Activated CD4-positive, alpha-beta T cell treated with anti-CD3 and anti-CD28 coated beads for 36 hours (primary cell): ENCODE data around the gene ITGBL1. TPM values are rescaled to one million over a fixed set of nuclear protein-coding genes. Genes with fewer than 3 reads are reported as not detected.
"Not testable (repeated sequence)": the region's sequence is repeated elsewhere in the genome, so short reads cannot be mapped to it uniquely, and the experiment has no call there.

Source experiments
- ATAC-seq: fragments of 200-7000 bp; cut with Tn5 transposase; one replicate; pipeline ENCODE4 v1.10.0; 2021; ENCODE audit warnings: mild to moderate bottlenecking, moderate library complexity
- CTCF ChIA-PET: fragments of 350-600 bp; sonication (Branson Sonifier 250); formaldehyde crosslinking; loops from one replicate; lab custom pipeline; 2021; ENCODE audit warnings: antibody characterized with exemption; lab: Charles Lee
- POLR2A ChIA-PET: fragments of 350-600 bp; sonication (Branson Sonifier 250); formaldehyde crosslinking; loops from one replicate; lab custom pipeline; 2021; ENCODE audit warnings: antibody characterized with exemption, inconsistent platforms; lab: Charles Lee
- DNase-seq: peaks from one replicate; pipeline ENCODE4 v3.0.0-alpha.2; 2020
- H3K27ac Mint-ChIP-seq: one replicate; pipeline ENCODE4 v1.8.0; 2021; ENCODE audit warnings: mixed read lengths
- H3K27me3 Mint-ChIP-seq: one replicate; pipeline ENCODE4 v1.8.0; 2021; ENCODE audit warnings: mixed read lengths
- H3K36me3 Mint-ChIP-seq: one replicate; pipeline ENCODE4 v1.8.0; 2021; ENCODE audit warnings: low read depth, mixed read lengths
- H3K4me1 Mint-ChIP-seq: one replicate; pipeline ENCODE4 v1.8.0; 2021; ENCODE audit warnings: mixed read lengths
- H3K4me3 Mint-ChIP-seq: one replicate; pipeline ENCODE4 v1.8.0; 2021; ENCODE audit warnings: mild to moderate bottlenecking, moderate library complexity, mixed read lengths
- H3K9me3 Mint-ChIP-seq: one replicate; pipeline ENCODE4 v1.8.0; 2021; ENCODE audit warnings: low read depth, mixed read lengths
- intact Hi-C, 2 experiments: fragments of 100-400 bp; cut with DNase I in 1 of 2; cut with micrococcal nuclease in 1 of 2; formaldehyde crosslinking; loops; one replicate each; pipeline versions ENCODE4 v1.14.2 to v1.15.1; 2022 to 2024; cut with DNase I, micrococcal nuclease
- total RNA-seq, 2 experiments: library from RNA; stranded (reverse); gene quantifications; one replicate each; pipeline ENCODE4 v1.2.3, GENCODE V29; 2021

ITGBL1 gene
- total RNA-seq, 2 experiments from 2014 or later = not detected

DNA sequence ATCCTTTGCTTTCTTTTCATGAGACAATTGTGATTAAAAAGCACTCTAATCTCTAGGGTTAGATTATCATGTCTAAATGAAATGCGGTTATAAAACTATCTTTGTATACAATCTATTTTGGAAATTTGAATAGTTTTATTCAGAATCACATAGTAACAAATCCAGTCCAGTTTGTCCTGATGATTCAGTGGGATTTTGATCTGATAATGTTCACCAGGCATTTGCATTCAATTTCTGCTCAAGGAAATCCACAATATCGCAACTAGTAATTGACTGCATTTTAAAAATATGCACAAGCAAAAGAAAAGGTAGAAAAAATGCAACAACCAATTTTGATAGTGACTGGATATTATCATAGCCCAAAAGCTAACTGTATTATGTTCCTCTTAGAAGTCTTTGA is 63.8 kb downstream of the ITGBL1 start:
- ChIA-PET CTCF (interaction anchor here (1.2 kb wide), 1 partner anchor 241 kb away, joined by 4 read pairs; no protein-coding TSS in a partner anchor), POLR2A (no interaction called here)
- peaks cover 9% of the 10 kb centered on the region for H3K4me1 Mint-ChIP-seq
- H3K27me3 Mint-ChIP-seq = peaks cover 4% of the 10 kb centered on the region
- H3K36me3 Mint-ChIP-seq = no peaks in the 10 kb centered on the region
- H3K9me3 Mint-ChIP-seq = no peaks in the 10 kb centered on the region
- H3K4me3 Mint-ChIP-seq = no peak overlapping the region
- no peak for DNase-seq
- no peak overlapping the region for H3K27ac Mint-ChIP-seq
- intact Hi-C loops = loop anchor here in 1 of 2 experiments (10.0 kb wide), 2 partner anchors 399 to 429 kb away; no protein-coding TSS in a partner anchor
- no peak for ATAC-seq

DNA sequence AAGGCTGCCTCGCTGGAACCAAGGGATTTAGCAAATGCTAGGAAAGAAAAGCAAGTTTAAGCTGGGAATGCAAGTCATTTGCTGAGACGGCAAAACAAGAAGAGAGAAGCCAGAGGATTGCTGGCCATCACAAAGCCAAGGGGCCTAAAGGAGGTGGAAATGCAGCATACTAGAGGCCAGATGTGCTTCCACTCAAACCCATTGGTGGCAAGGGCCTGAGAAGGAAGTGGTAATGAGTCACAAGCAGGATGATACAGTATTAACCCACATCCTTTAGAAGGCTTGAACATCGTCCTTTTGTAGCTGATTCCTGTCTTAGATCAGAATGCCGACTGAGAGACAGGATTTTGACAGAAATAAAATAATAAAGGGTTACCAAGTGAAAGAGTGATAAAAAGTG is 68.2 kb downstream of the ITGBL1 start:
- no peaks in the 10 kb centered on the region for H3K9me3 Mint-ChIP-seq
- no peaks in the 10 kb centered on the region for H3K36me3 Mint-ChIP-seq
- peak; percentile 29 for DNase-seq
- peaks cover 4% of the 10 kb centered on the region for H3K27me3 Mint-ChIP-seq
- intact Hi-C loops = loop anchor here in 1 of 2 experiments (5.0 kb wide), 1 partner anchor 107 kb away; no protein-coding TSS in a partner anchor
- ChIA-PET POLR2A (no interaction called here), CTCF (no interaction called here)
- H3K27ac Mint-ChIP-seq = no peak overlapping the region
- H3K4me3 Mint-ChIP-seq = no peak overlapping the region
- peak; percentile 82 for ATAC-seq
- peaks cover 14% of the 10 kb centered on the region for H3K4me1 Mint-ChIP-seq

DNA sequence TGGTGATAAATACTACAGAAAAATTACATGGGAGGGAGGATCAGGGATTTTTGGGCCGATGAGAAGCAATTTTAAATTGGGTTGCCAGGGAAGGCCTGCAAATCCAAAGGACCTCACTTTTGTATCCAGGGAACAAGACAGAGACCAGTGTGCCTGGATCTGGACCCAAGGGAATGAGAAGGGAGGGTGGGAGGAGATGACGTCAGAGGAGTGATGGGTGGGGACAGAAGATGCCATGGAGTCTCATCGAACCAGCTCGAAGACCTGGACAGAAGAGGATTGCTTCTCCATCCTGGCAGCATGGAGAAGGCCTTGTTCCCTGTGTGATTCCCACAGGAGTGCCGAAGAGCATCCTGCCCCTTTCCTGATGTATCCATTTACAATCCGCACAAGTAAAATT is 68.9 kb downstream of the ITGBL1 start:
- intact Hi-C loops = loop anchor here in 1 of 2 experiments (5.0 kb wide), 1 partner anchor 106 kb away; no protein-coding TSS in a partner anchor
- peaks cover 4% of the 10 kb centered on the region for H3K27me3 Mint-ChIP-seq
- ChIA-PET POLR2A (no interaction called here), CTCF (interaction anchor here (0.9 kb wide), 1 partner anchor 377 kb away, joined by 3 read pairs; no protein-coding TSS in a partner anchor)
- DNase-seq (no peak), ATAC-seq (no peak)
- H3K4me3 Mint-ChIP-seq = no peak overlapping the region
- no peaks in the 10 kb centered on the region for H3K9me3 Mint-ChIP-seq
- H3K27ac Mint-ChIP-seq = no peak overlapping the region
- H3K4me1 Mint-ChIP-seq = peaks cover 14% of the 10 kb centered on the region
- no peaks in the 10 kb centered on the region for H3K36me3 Mint-ChIP-seq

DNA sequence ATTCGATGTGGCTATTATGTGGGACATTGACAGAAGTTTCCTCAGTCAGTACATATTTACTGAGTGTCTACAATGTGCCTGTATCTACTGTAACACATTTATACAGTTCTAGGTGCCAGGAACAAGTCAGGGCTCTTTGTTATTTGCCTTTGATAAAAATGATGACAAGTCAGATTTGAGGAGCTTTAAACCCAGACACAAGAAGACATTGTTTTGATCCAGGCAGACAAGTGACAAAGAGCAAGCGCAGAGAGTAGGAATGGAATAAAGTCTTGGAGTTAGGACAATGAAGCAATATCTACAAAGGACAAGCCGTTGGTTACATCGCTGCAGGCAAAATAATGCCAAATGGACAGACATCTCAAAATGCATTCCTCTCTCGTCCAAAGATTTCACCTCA is 70.1 kb downstream of the ITGBL1 start:
- ATAC-seq = no peak
- DNase-seq = no peak
- Mint-ChIP-seq H3K27ac (no peak overlapping the region), H3K4me1 (peaks cover 14% of the 10 kb centered on the region), H3K9me3 (no peaks in the 10 kb centered on the region), H3K4me3 (no peak overlapping the region), H3K27me3 (peaks cover 5% of the 10 kb centered on the region), H3K36me3 (no peaks in the 10 kb centered on the region)
- ChIA-PET CTCF (no interaction called here), POLR2A (no interaction called here)
- intact Hi-C loops = loop anchor here in 1 of 2 experiments (5.0 kb wide), 1 partner anchor 105 kb away; no protein-coding TSS in a partner anchor

DNA sequence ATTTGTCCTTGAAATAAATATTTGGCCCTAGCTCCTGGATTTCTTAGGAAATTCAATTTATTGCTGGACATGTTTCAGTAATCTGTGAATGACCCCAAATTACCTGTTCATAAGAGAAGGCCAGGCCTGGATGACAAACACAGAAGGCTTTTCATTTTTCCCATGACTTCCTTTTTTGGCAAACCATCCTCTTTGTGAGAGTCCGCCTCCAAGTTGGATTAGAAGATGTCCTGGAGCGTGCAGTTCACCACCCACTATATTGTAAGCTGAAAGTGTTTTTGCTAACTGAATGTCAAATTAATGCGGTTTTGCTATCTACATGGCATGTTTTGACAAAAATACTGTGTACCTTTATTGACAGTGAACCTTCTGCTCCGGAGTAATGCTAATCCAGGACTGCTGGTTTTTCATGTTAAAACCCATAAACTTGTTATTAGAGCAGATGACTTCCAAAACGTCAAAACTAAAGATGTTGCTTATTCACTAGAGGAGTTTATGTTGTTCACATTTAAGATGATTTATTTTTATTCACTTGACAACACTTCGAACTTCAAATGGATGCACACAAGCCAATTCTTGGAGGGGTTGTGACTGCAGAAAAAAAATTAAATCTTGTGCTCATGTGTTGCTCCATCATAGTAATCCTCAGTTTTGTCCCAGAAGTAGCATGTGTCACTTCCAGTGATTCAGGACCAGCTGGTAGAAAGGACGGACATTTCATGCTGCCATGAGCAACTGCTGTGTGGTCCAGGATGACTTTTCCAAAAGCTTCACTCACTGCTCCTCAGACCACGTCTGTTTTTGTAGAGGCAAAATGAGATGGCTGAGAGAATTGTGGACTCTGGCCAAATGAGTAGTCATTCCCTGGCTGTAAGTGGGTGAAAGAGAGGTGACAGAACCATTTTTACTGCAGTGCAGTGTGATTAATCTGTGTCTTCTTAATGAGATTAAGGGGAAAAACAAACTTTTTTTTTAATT is 71.0 kb downstream of the ITGBL1 start:
- Mint-ChIP-seq H3K4me1 (peaks cover 14% of the 10 kb centered on the region), H3K9me3 (no peaks in the 10 kb centered on the region), H3K36me3 (no peaks in the 10 kb centered on the region), H3K4me3 (no peak overlapping the region), H3K27ac (no peak overlapping the region), H3K27me3 (peaks cover 4% of the 10 kb centered on the region)
- intact Hi-C loops = loop anchor here in 1 of 2 experiments (5.0 kb wide), 1 partner anchor 104 kb away; no protein-coding TSS in a partner anchor
- ATAC-seq = no peak
- DNase-seq = no peak
- ChIA-PET CTCF (interaction anchor here (0.6 kb wide), 2 partner anchors 296 to 379 kb away, joined by 3 to 6 read pairs; no protein-coding TSS in a partner anchor), POLR2A (no interaction called here)

DNA sequence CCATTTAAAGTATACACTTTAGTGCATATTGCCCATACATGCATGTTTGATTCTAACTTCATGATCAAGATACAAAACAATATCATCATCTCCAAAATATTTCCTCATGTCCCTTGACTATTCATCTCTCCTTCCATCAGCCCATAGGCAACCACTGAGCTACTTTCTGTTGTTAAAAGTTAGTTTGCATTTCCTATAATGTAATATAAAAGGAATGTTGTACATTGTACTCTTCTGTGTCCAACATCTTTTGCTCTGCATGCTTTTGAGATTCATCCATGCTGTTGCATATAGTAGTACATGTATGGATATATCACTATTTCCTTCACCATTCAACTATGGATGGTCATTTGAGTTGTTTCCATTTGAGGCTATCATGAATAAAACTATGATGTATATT is 74.7 kb downstream of the ITGBL1 start:
- peaks cover 9% of the 10 kb centered on the region for H3K27me3 Mint-ChIP-seq
- intact Hi-C loops = no loop called here
- H3K27ac Mint-ChIP-seq = no peak overlapping the region
- ChIA-PET CTCF (no interaction called here), POLR2A (no interaction called here)
- no peak for ATAC-seq
- H3K4me3 Mint-ChIP-seq = no peak overlapping the region
- no peaks in the 10 kb centered on the region for H3K9me3 Mint-ChIP-seq
- peaks cover 2% of the 10 kb centered on the region for H3K4me1 Mint-ChIP-seq
- no peaks in the 10 kb centered on the region for H3K36me3 Mint-ChIP-seq
- no peak for DNase-seq

DNA sequence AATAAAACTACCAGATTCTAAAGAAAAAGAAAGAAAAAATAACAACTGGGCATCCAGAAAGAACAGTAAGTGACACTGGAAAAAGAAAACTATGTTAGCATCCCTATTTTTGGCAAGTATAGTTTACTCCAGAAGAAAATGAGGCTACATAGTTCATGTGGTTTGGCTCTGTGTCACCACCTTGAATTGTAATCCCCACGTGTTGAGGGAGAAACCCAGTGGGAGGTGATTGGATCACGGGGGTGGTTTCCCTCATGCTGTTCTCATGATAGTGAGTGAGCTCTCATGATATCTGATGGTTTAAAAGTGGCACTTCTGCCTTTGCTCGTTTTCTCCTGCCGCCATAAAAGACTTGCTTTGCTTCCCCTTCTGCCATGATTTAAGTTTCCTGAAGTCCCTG is 76.9 kb downstream of the ITGBL1 start:
- ChIA-PET CTCF (no interaction called here), POLR2A (no interaction called here)
- DNase-seq = peak; percentile 35
- no peaks in the 10 kb centered on the region for H3K9me3 Mint-ChIP-seq
- H3K4me3 Mint-ChIP-seq = no peak overlapping the region
- H3K27me3 Mint-ChIP-seq = peaks cover 11% of the 10 kb centered on the region
- H3K36me3 Mint-ChIP-seq = no peaks in the 10 kb centered on the region
- peaks cover 2% of the 10 kb centered on the region for H3K4me1 Mint-ChIP-seq
- ATAC-seq = peak; percentile 39
- no peak overlapping the region for H3K27ac Mint-ChIP-seq
- intact Hi-C loops = no loop called here

DNA sequence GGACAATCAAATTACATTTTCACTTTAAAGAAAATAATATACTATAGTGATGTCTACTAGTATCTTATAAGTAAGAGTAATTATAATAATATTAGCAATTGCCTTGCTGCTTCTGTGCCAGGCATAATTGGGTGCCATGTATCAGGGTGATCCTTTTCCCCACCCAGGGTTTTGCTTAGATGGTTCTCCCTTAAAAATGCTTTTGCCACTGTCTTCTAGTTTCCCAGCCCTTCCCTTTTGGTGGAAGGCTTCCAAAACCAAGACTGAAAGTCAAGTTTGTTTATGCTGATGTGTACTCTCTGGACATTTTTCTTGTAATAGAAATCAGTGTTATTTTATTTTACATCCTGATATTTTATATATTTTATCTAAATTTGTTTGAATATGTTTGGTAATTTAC is 77.8 kb downstream of the ITGBL1 start:
- H3K27me3 Mint-ChIP-seq = peaks cover 11% of the 10 kb centered on the region
- H3K36me3 Mint-ChIP-seq = no peaks in the 10 kb centered on the region
- ATAC-seq (no peak), DNase-seq (no peak)
- ChIA-PET POLR2A (no interaction called here), CTCF (no interaction called here)
- intact Hi-C loops = no loop called here
- no peak overlapping the region for H3K27ac Mint-ChIP-seq
- H3K9me3 Mint-ChIP-seq = no peaks in the 10 kb centered on the region
- H3K4me3 Mint-ChIP-seq = no peak overlapping the region
- H3K4me1 Mint-ChIP-seq = peaks cover 2% of the 10 kb centered on the region

DNA sequence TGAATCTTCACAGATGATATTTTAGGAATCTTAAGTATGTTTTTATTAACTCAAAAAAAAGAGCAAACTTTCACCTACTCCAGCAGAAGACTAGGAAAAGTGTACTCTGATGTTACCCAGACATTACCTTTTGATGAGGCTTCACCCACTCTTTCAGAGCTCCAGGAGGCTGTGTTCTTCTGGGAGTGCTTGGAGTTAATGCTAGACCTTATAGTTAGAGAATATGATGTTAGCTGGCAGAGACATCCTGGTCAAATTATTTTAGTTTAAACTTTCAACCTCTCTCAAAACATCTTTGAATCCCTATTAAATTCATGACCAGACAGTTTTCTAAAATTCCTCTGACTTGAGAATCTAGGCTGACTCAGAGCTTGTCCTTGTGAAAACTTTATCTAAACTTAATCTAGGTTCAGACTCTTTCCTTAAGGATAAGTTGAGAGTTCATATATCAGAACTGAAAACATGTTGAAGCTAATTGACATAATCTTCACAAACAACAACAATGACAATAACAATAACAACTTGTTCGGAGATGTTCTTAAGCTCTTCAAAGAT is 82.8 kb downstream of the ITGBL1 start:
- ChIA-PET CTCF (no interaction called here), POLR2A (no interaction called here)
- ATAC-seq = no peak
- no peaks in the 10 kb centered on the region for H3K36me3 Mint-ChIP-seq
- DNase-seq = no peak
- H3K27me3 Mint-ChIP-seq = peaks cover 8% of the 10 kb centered on the region
- no peaks in the 10 kb centered on the region for H3K9me3 Mint-ChIP-seq
- no peak overlapping the region for H3K27ac Mint-ChIP-seq
- no peak overlapping the region for H3K4me3 Mint-ChIP-seq
- intact Hi-C loops = no loop called here
- H3K4me1 Mint-ChIP-seq = no peaks in the 10 kb centered on the region

DNA sequence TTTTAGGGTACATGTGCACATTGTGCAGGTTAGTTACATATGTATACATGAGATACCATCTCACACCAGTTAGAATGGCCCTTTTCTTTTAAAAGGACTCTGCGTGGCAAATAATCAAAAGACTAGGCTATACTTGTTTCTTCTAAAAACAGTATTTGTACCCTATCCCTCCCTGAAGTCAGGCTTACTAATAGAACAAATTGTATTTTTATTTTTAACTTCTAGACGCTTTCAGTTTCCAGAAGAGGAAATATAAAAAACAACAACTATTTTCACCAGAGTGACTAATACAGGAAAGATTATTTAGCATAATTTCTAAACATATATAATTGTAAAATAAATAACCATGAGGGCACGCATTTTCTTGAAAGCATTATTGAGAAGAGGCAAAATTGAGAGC is 83.6 kb downstream of the ITGBL1 start:
- no peak for ATAC-seq
- H3K27ac Mint-ChIP-seq = no peak overlapping the region
- ChIA-PET POLR2A (no interaction called here), CTCF (no interaction called here)
- H3K4me1 Mint-ChIP-seq = no peaks in the 10 kb centered on the region
- no peak overlapping the region for H3K4me3 Mint-ChIP-seq
- H3K27me3 Mint-ChIP-seq = peaks cover 6% of the 10 kb centered on the region
- DNase-seq = no peak
- H3K9me3 Mint-ChIP-seq = no peaks in the 10 kb centered on the region
- no peaks in the 10 kb centered on the region for H3K36me3 Mint-ChIP-seq
- intact Hi-C loops = no loop called here

DNA sequence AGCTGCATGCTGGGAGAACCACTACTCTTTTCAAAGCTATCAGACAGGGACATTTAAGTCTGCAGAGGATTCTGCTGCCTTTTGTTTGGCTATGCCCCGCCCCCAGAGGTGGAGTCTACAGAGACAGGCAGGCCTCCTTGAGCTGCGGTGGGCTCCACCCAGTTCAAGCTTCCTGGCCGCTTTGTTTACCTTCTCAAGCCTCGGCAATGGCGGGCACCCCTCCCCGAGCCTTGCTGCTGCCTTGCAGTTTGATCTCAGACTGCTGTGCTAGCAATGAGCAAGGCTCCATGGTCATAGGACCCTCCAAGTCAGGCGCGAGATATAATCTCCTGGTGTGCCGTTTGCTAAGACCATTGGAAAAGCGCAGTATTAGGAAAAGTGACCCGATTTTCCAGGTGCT is 92.1 kb downstream of the ITGBL1 start:
- DNase-seq, H3K4me1 Mint-ChIP-seq, H3K36me3 Mint-ChIP-seq, CTCF ChIA-PET, POLR2A ChIA-PET, H3K27me3 Mint-ChIP-seq, intact Hi-C loops, H3K4me3 Mint-ChIP-seq, ATAC-seq, H3K9me3 Mint-ChIP-seq, H3K27ac Mint-ChIP-seq: not testable (repeated sequence)
